Activated CD4-positive, alpha-beta T cell treated with anti-CD3 and anti-CD28 coated beads, Interleukin-2, amount 50 U/mL, for 24 hours (primary cell): ENCODE data around the gene SLC4A1.
A peak's percentile ranks its signal among the peaks of the same experiment; 100 is the strongest.

Source experiments
- DNase-seq, 2 donors: peaks; one replicate each; pipeline ENCODE4 v3.0.0-alpha.2; 2020; ENCODE audit warnings: low read depth in 1 of 2, low spot score in 1 of 2

The SLC4A1 gene

GRCh38 chr17:44267818-44268490 is at the start of gene SLC4A1:
Gene SLC4A1 (minus strand): TSS chr17:44268135. CDS start chr17:44262866, 5,269 bp downstream.
- no peak for DNase-seq

- DNase-seq, result no peak
These were observed 49.6 kb upstream of the SLC4A1 start for GRCh38 chr17:44317545-44317944.

GRCh38 chr17:44315760-44316731 is 48.1 kb upstream of the SLC4A1 start:
- DNase-seq, result no peak

GRCh38 chr17:44314869-44315661 is 47.1 kb upstream of the SLC4A1 start:
- DNase-seq, result peak in 1 of 2 donors; percentile 33

GRCh38 chr17:44314524-44314868 is 46.6 kb upstream of the SLC4A1 start:
- no peak for DNase-seq

GRCh38 chr17:44314031-44314430 is 46.1 kb upstream of the SLC4A1 start:
- DNase-seq, result no peak

- DNase-seq, result no peak
These were observed 44.6 kb upstream of the SLC4A1 start for GRCh38 chr17:44312396-44313104.

- no peak for DNase-seq
These were observed 43.7 kb upstream of the SLC4A1 start for GRCh38 chr17:44311562-44312181.

GRCh38 chr17:44310609-44311376 is 42.9 kb upstream of the SLC4A1 start:
- DNase-seq, result no peak

GRCh38 chr17:44310188-44310587 is 42.3 kb upstream of the SLC4A1 start:
- DNase-seq, result no peak

GRCh38 chr17:44309472-44309871 is 41.5 kb upstream of the SLC4A1 start:
- no peak for DNase-seq

GRCh38 chr17:44308865-44309264 is 40.9 kb upstream of the SLC4A1 start:
- no peak for DNase-seq

GRCh38 chr17:44308320-44308818 is 40.4 kb upstream of the SLC4A1 start, which contains the start of gene RUNDC3A:
Gene RUNDC3A (plus strand): TSS chr17:44308601. CDS start chr17:44308833, 232 bp downstream.
- peak; percentile 69 to 75 for DNase-seq

- no peak for DNase-seq
These were observed 39.7 kb upstream of the SLC4A1 start for GRCh38 chr17:44307387-44308186.

GRCh38 chr17:44304651-44305050 is 36.7 kb upstream of the SLC4A1 start:
- no peak for DNase-seq

GRCh38 chr17:44297975-44298374 is 30.0 kb upstream of the SLC4A1 start:
- DNase-seq, result no peak

GRCh38 chr17:44293509-44294226 is 25.7 kb upstream of the SLC4A1 start:
- DNase-seq, result no peak

GRCh38 chr17:44287651-44288050 is 19.7 kb upstream of the SLC4A1 start:
- no peak for DNase-seq
